ENCODE data around the gene CELF1. TPM values are rescaled to one million over a fixed set of nuclear protein-coding genes. Genes with fewer than 3 reads are reported as not detected.

The CELF1 gene
- total and polyA plus RNA-seq, 7 experiments from 2014 or later, result 41.1 to 148 (median 117) TPM

GRCh38 chr11:47503227-47503626, 49.7 kb downstream of the CELF1 start:
- Histone ChIP-seq H3K4me1 (ENCODE audit: control insufficient read depth in 2 of 2, insufficient read depth in 2 of 2, low read length in 2 of 2) (peaks cover 0 to 21% of the 10 kb centered on the region in 2 donors), H3K27me3 (ENCODE audit: control insufficient read depth in 2 of 2, insufficient read depth in 2 of 2, low read length in 2 of 2) (no peaks in the 10 kb centered on the region), H3K36me3 (ENCODE audit: control insufficient read depth in 2 of 3, insufficient read depth in 3 of 3, low read length in 3 of 3) (peaks cover 0 to 6% (median 0%) of the 10 kb centered on the region in 3 experiments), H3K9me3 (ENCODE audit: control insufficient read depth in 2 of 3, low read length in 3 of 3) (no peaks in the 10 kb centered on the region), H3K27ac (ENCODE audit: low read depth, low read length) (no peak overlapping the region), H3K4me3 (ENCODE audit: low read length) (no peak overlapping the region)
- Mint-ChIP-seq H3K27ac (peak overlapping the region in 4 of 9 donors; percentile 0 to 88 (median 32)), H3K9me3 (no peaks in the 10 kb centered on the region), H3K4me1 (peaks cover 44 to 77% (median 58%) of the 10 kb centered on the region in 7 donors), H3K36me3 (peaks cover 0 to 31% (median 0%) of the 10 kb centered on the region in 5 donors), H3K27me3 (no peaks in the 10 kb centered on the region), H3K4me3 (no peak overlapping the region)
- CTCF ChIA-PET, result interaction anchor here (0.7 kb wide), 1 partner anchor 15 kb away, joined by 3 read pairs; no protein-coding TSS in a partner anchor
- DNase-seq, result no peak
- intact Hi-C loops (cut with micrococcal nuclease), result loop anchor here in 1 of 2 donors (10.0 kb wide), 1 partner anchor 112 kb away; no protein-coding TSS in a partner anchor
- POLR2A ChIA-PET, result no interaction called here
- no peak for ATAC-seq

GRCh38 chr11:47502767-47503166, 50.2 kb downstream of the CELF1 start:
- no peaks in the 10 kb centered on the region for H3K27me3 Mint-ChIP-seq
- ChIA-PET CTCF (no interaction called here), POLR2A (no interaction called here)
- Histone ChIP-seq H3K36me3 (ENCODE audit: control insufficient read depth in 2 of 3, insufficient read depth in 3 of 3, low read length in 3 of 3) (peaks cover 0 to 6% (median 0%) of the 10 kb centered on the region in 3 experiments), H3K4me1 (ENCODE audit: control insufficient read depth in 2 of 2, insufficient read depth in 2 of 2, low read length in 2 of 2) (peaks cover 0 to 17% of the 10 kb centered on the region in 2 donors), H3K27me3 (ENCODE audit: control insufficient read depth in 2 of 2, insufficient read depth in 2 of 2, low read length in 2 of 2) (no peaks in the 10 kb centered on the region), H3K9me3 (ENCODE audit: control insufficient read depth in 2 of 3, low read length in 3 of 3) (no peaks in the 10 kb centered on the region), H3K27ac (ENCODE audit: low read depth, low read length) (no peak overlapping the region), H3K4me3 (ENCODE audit: low read length) (no peak overlapping the region)
- peak overlapping the region in 1 of 10 donors; percentile 9 for H3K4me3 Mint-ChIP-seq
- intact Hi-C loops (cut with micrococcal nuclease), result loop anchor here in 1 of 2 donors (10.0 kb wide), 1 partner anchor 112 kb away; no protein-coding TSS in a partner anchor
- peak overlapping the region in 5 of 9 donors; percentile 0 to 88 (median 56) for H3K27ac Mint-ChIP-seq
- no peaks in the 10 kb centered on the region for H3K9me3 Mint-ChIP-seq
- DNase-seq (no peak), ATAC-seq (no peak)
- H3K4me1 Mint-ChIP-seq, result peaks cover 43 to 73% (median 58%) of the 10 kb centered on the region in 7 donors
- H3K36me3 Mint-ChIP-seq, result peaks cover 0 to 31% (median 0%) of the 10 kb centered on the region in 5 donors

- no peaks in the 10 kb centered on the region for H3K27me3 ChIP-seq (ENCODE audit: control insufficient read depth in 2 of 2, insufficient read depth in 2 of 2, low read length in 2 of 2)
- peaks cover 0 to 14% (median 8%) of the 10 kb centered on the region in 3 experiments for H3K36me3 ChIP-seq (ENCODE audit: control insufficient read depth in 2 of 3, insufficient read depth in 3 of 3, low read length in 3 of 3)
- Mint-ChIP-seq H3K4me1 (peaks cover 28 to 56% (median 46%) of the 10 kb centered on the region in 7 donors), H3K9me3 (no peaks in the 10 kb centered on the region), H3K27ac (peak overlapping the region in 5 of 9 donors; percentile 12 to 82 (median 39)), H3K4me3 (peak overlapping the region in 1 of 10 donors; percentile 32), H3K36me3 (peaks cover 0 to 23% (median 0%) of the 10 kb centered on the region in 5 donors), H3K27me3 (no peaks in the 10 kb centered on the region)
- H3K9me3 ChIP-seq (ENCODE audit: control insufficient read depth in 2 of 3, low read length in 3 of 3), result no peaks in the 10 kb centered on the region
- H3K4me3 ChIP-seq (ENCODE audit: low read length), result no peak overlapping the region
- no peak overlapping the region for H3K27ac ChIP-seq (ENCODE audit: low read depth, low read length)
- CTCF ChIA-PET, result interaction anchor here (0.7 kb wide), 1 partner anchor 38 kb away, joined by 3 read pairs; no protein-coding TSS in a partner anchor
- peaks cover 0 to 13% of the 10 kb centered on the region in 2 donors for H3K4me1 ChIP-seq (ENCODE audit: control insufficient read depth in 2 of 2, insufficient read depth in 2 of 2, low read length in 2 of 2)
- DNase-seq (no peak), ATAC-seq (no peak)
- POLR2A ChIA-PET, result no interaction called here
- intact Hi-C loops (cut with micrococcal nuclease), result loop anchor here in 1 of 2 donors (10.0 kb wide), 1 partner anchor 114 kb away; no protein-coding TSS in a partner anchor
These were observed 51.8 kb downstream of the CELF1 start for GRCh38 chr11:47501101-47501500.

- no peaks in the 10 kb centered on the region for H3K27me3 Mint-ChIP-seq
- Histone ChIP-seq H3K27ac (ENCODE audit: low read depth, low read length) (no peak overlapping the region), H3K27me3 (ENCODE audit: control insufficient read depth in 2 of 2, insufficient read depth in 2 of 2, low read length in 2 of 2) (no peaks in the 10 kb centered on the region), H3K4me1 (ENCODE audit: control insufficient read depth in 2 of 2, insufficient read depth in 2 of 2, low read length in 2 of 2) (peaks cover 0 to 11% of the 10 kb centered on the region in 2 donors), H3K4me3 (ENCODE audit: low read length) (no peak overlapping the region), H3K9me3 (ENCODE audit: control insufficient read depth in 2 of 3, low read length in 3 of 3) (no peaks in the 10 kb centered on the region), H3K36me3 (ENCODE audit: control insufficient read depth in 2 of 3, insufficient read depth in 3 of 3, low read length in 3 of 3) (peaks cover 0 to 21% (median 8%) of the 10 kb centered on the region in 3 experiments)
- ChIA-PET CTCF (no interaction called here), POLR2A (no interaction called here)
- no peaks in the 10 kb centered on the region for H3K9me3 Mint-ChIP-seq
- peaks cover 27 to 54% (median 43%) of the 10 kb centered on the region in 7 donors for H3K4me1 Mint-ChIP-seq
- peak overlapping the region in 5 of 9 donors; percentile 14 to 59 (median 41) for H3K27ac Mint-ChIP-seq
- peaks cover 0 to 23% (median 0%) of the 10 kb centered on the region in 5 donors for H3K36me3 Mint-ChIP-seq
- peak overlapping the region in 1 of 10 donors; percentile 32 for H3K4me3 Mint-ChIP-seq
- DNase-seq (no peak), ATAC-seq (no peak)
- intact Hi-C loops (cut with micrococcal nuclease), result loop anchor here in 1 of 2 donors (10.0 kb wide), 1 partner anchor 115 kb away; no protein-coding TSS in a partner anchor
These were observed 52.8 kb downstream of the CELF1 start for GRCh38 chr11:47500121-47500520.

- intact Hi-C loops (cut with micrococcal nuclease), result loop anchor here in 1 of 2 donors (10.0 kb wide), 1 partner anchor 115 kb away; no protein-coding TSS in a partner anchor
- DNase-seq (no peak), ATAC-seq (no peak)
- H3K4me3 ChIP-seq (ENCODE audit: low read length), result no peak overlapping the region
- peaks cover 0 to 9% of the 10 kb centered on the region in 2 donors for H3K4me1 ChIP-seq (ENCODE audit: control insufficient read depth in 2 of 2, insufficient read depth in 2 of 2, low read length in 2 of 2)
- H3K9me3 Mint-ChIP-seq, result no peaks in the 10 kb centered on the region
- H3K4me3 Mint-ChIP-seq, result no peak overlapping the region
- peak overlapping the region in 4 of 9 donors; percentile 6 to 56 (median 33) for H3K27ac Mint-ChIP-seq
- H3K4me1 Mint-ChIP-seq, result peaks cover 24 to 50% (median 40%) of the 10 kb centered on the region in 7 donors
- peaks cover 0 to 23% (median 0%) of the 10 kb centered on the region in 5 donors for H3K36me3 Mint-ChIP-seq
- peaks cover 0 to 26% (median 8%) of the 10 kb centered on the region in 3 experiments for H3K36me3 ChIP-seq (ENCODE audit: control insufficient read depth in 2 of 3, insufficient read depth in 3 of 3, low read length in 3 of 3)
- ChIA-PET CTCF (no interaction called here), POLR2A (no interaction called here)
- H3K27ac ChIP-seq (ENCODE audit: low read depth, low read length), result no peak overlapping the region
- no peaks in the 10 kb centered on the region for H3K27me3 Mint-ChIP-seq
- H3K9me3 ChIP-seq (ENCODE audit: control insufficient read depth in 2 of 3, low read length in 3 of 3), result no peaks in the 10 kb centered on the region
- H3K27me3 ChIP-seq (ENCODE audit: control insufficient read depth in 2 of 2, insufficient read depth in 2 of 2, low read length in 2 of 2), result no peaks in the 10 kb centered on the region
These were observed 53.3 kb downstream of the CELF1 start for GRCh38 chr11:47499614-47500013.

GRCh38 chr11:47499161-47499560, 53.8 kb downstream of the CELF1 start:
- peaks cover 0 to 9% of the 10 kb centered on the region in 2 donors for H3K4me1 ChIP-seq (ENCODE audit: control insufficient read depth in 2 of 2, insufficient read depth in 2 of 2, low read length in 2 of 2)
- ChIA-PET CTCF (no interaction called here), POLR2A (interaction anchor here (1.7 kb wide), 1 partner anchor 80 kb away, joined by 4 read pairs; the partner anchor contains the start of genes KBTBD4 and NDUFS3)
- H3K36me3 Mint-ChIP-seq, result peaks cover 0 to 23% (median 0%) of the 10 kb centered on the region in 5 donors
- no peak overlapping the region for H3K27ac ChIP-seq (ENCODE audit: low read depth, low read length)
- H3K27ac Mint-ChIP-seq, result peak overlapping the region in 5 of 9 donors; percentile 6 to 74 (median 43)
- no peak for ATAC-seq
- no peaks in the 10 kb centered on the region for H3K9me3 Mint-ChIP-seq
- H3K27me3 Mint-ChIP-seq, result no peaks in the 10 kb centered on the region
- H3K4me3 Mint-ChIP-seq, result no peak overlapping the region
- H3K27me3 ChIP-seq (ENCODE audit: control insufficient read depth in 2 of 2, insufficient read depth in 2 of 2, low read length in 2 of 2), result no peaks in the 10 kb centered on the region
- H3K9me3 ChIP-seq (ENCODE audit: control insufficient read depth in 2 of 3, low read length in 3 of 3), result no peaks in the 10 kb centered on the region
- peaks cover 0 to 26% (median 8%) of the 10 kb centered on the region in 3 experiments for H3K36me3 ChIP-seq (ENCODE audit: control insufficient read depth in 2 of 3, insufficient read depth in 3 of 3, low read length in 3 of 3)
- H3K4me3 ChIP-seq (ENCODE audit: low read length), result no peak overlapping the region
- no peak for DNase-seq
- H3K4me1 Mint-ChIP-seq, result peaks cover 24 to 53% (median 40%) of the 10 kb centered on the region in 7 donors
- intact Hi-C loops (cut with micrococcal nuclease), result no loop called here
